GM18502 (cell line): ENCODE results near the gene PRG2.

ENCODE experiments used
- ATAC-seq: cut with Tn5 transposase; IDR thresholded peaks from one replicate; pipeline ENCODE4 v1.9.1; 2021; ENCODE audit warnings: mild to moderate bottlenecking; ENCODE audit not compliant: unreplicated experiment, poor library complexity

The PRG2 gene

DNA sequence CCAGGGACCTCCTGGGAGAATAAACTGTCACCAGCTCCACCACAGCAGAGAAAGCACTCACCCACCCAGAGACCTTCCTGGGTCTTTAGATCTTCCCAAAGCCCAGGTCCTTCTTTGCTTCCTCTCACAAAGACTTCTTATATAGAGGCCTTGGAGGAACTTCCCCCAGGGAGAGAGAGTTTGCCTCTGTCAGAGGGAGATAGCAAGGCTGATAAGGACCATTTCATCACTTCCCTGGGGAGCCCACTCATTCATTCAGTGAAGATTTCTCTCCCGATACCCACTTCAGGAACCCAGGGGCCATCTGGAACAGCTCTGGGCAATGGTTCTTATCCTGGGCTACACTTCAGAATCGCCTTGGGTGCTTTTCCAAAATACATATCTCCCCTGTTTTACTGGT is at the start of gene PRG2:
TSS of gene PRG2 (minus strand) at position 116 of the 400 bp plus-strand sequence. CDS start 706 bp downstream, outside the sequence.
- ATAC-seq: no peak

DNA sequence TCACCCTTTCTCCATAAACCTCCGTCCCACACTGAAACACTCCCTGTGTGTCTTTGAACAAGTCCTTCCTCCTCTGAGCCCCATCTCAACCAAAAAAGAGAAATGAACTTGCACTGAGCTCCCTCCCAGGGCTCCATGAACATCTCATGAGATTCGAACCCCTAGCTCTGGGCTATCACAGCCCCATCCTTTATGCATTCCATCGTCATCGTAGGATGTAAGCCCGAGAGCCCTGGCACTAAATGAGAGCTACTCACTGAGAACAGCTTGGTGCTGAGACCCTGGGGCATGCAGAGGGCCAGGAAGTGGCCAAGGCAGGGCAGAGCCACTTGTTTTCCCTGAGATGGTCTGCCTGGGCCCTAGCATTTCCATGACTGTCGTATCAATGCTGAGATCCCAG is 49.3 kb upstream of the PRG2 start:
- ATAC-seq: no peak

DNA sequence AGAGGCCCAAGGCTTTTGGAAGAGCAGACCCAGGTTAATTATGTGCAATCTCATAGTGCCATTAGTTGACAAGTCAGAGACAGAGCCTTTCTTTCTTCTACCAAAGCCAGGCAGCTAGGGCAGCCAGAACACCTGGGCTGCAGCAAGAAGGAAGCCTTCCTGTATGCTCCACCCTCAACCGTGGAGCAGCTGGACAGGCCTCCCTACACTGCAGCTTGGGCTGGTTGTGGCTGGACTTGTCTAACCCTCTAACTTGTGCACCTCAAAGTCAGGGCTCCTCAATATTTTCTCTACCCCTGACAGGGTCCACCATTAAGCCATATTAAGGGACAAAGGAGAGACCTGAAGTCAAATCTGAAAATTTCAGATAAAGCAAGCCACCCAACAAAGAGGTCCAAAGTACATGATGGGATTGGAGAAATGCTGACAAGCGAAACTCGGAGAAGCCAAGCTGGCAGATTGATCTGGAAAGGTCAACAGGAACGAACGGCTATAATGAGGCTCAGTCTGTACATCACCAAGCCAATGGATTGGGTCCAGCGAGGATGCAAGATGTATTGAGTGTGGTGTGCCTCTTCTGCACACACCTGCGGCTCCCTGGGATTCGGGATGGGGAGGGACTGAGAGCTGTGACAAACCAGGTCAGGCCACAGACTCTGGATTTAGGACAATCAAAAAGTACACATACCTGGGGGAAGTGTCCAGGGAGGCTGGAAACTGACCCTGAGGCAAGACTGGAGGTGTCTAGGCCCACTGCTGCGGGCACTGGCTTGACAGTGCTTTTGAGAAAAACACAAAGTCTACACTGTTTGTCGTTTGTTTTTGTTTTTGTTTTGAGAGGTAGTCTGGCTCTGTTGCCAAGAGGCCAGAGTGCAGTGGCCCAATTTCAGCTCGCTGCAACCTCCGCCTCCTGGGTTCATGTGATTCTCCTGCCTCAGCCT is 48.2 kb upstream of the PRG2 start:
- ATAC-seq: no peak

DNA sequence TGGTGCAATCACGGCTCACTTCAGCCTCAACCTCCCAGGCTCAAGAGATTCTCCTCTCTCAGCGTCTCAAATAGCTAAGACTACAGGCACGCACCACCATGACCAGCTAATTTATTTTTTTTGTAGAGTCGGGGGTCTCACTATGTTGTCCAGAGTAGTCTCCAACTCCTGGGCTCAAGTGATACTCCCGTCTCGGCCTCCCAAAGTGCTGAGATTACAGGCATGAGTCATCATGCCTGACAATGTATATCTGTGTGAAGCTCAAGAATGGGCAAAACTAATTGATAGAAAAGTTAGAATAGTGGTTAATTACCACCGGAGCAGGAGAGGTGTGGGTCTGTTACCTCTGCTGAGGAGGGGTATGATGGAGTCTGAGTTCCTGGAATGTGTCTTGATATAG is 45.6 kb upstream of the PRG2 start:
- ATAC-seq: no peak

DNA sequence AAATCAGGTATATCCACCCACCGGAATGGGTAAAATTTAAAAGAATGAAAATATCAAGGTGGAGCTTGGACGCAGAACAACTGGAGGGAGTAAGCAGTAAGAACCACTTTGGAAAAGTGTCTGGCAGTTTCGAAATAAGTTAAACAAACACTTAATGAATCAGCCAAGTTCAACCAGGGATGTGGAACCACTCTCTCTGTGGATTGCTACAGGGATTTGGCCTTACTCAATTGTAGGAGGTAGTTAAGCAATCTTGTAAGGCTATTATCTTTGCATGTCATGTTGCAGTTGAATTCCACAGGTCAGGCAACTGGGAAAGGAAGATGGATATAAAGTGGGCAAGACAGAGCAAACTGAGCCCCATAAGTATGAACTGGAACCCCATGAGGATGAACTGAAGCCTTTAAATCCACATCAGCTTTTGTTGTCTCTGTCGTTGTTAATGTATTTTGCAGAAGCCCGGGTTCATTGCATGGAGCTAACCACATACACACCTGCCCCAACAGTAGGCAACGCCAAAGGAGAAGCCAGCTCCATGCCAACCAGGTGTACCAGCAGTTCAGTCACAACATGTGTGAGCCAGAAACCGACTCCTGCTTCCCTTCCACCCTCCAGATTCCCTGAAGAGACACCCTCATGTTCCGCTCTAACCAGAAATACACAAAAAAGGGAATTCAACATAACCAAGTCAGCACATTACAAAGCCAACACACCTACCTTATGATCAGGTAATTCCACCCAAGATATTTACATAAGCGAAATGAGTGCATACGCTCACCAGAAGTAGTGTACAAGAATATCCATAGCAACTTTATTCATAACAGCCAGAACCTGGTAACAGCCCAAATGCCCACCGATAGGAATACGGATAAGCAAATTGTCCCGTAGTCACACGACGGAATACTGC is 44.4 kb upstream of the PRG2 start:
- no peak for ATAC-seq

GRCh38 chr11:57432714-57433163 is 42.3 kb upstream of the PRG2 start:
- ATAC-seq: no peak

GRCh38 chr11:57432149-57432561 is 41.7 kb upstream of the PRG2 start:
- ATAC-seq: no peak

- ATAC-seq: no peak
Measured at GRCh38 chr11:57430952-57431351, 40.5 kb upstream of the PRG2 start.

DNA sequence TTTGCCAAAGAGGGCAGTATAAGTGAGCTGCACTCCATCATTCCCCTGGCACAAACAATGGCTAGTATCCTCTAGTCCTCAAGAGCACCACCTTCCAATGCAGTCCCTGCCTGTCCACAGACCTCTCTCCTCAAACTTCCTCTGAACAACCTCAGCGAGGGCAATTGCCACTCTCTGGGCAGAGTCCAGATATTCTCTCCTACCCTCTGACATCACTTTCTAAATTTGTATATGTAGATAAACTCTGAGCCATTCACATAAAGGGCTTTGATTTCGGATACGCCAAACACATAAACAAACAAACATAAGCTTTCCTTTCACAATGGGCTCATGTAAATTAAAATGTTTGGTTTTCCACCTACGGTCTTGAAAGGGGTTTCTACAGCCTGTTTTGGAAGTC is 39.5 kb upstream of the PRG2 start:
- ATAC-seq: no peak

DNA sequence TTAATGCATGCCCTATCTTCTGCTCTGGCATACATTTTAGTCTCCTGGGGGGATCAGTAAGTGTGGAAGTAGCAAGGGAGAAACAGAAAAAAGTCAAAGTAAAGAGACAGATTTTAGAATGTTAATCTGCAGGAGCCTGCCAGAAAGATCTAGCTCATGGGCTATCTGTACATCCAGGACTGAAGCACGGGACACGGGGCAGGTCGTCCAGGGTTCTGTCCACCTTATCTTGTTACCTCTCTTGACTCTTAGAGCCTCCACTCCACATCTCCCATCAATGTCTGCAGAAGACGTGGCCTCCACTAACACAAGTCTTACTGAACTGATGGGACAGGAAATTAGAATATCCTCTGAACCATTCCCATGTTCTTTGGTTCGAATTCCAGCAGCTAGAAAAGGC is 38.2 kb upstream of the PRG2 start:
- no peak for ATAC-seq

DNA sequence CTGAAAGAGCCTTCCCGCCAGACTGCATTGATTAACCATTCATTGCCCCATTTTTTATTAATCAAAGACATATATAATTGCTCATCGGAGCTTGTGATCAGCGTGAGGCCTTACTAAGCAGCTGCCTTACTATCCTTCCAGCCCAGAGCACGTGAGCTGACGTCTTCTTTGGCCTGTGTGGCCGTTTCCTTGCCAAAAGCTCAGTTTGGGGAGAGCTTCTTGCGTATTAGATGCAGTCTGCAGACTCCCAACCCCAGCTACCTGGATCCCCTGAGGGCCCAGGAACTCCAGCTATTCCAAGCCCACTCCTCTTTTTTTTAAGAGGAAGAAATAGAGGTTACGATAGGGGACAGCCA is 37.3 kb upstream of the PRG2 start:
- no peak for ATAC-seq

DNA sequence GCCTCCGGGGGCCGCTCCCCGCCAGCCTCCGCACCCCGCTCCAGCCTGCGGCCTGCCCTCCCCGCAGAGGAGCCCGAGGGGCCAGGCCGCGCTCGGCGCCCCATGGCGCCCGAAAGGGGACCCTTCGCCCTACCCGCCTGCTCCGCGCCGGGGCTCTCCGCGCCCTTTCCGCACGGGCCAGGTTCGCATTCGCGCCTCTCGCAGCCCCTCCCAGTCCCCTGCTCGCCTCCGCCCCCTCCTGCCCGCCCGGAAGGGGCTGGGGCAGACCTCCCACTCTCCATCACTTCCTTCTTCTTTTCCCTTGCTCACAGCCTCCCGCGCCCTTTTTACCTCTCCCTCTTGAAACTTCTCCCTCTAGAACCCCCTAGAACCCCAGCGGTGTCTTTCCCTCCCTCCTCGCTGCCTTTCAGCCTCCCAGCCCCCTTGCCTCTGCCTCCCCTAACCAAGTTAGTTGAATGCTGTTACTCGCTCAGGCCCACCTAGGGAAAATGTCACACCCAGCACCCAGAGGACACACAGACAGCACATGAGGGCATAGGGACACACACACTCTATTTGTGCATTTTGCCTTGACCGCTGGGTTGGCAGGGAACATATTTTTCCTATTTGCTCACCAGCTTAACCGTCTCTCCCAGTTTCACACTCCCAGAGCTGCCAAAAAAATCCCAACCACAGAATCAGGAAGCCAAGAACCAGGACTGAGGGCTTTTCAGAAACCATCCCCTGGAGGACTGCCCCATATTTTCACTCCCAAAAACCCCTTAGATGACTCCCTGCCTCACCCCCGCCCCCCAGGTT is 36.7 kb upstream of the PRG2 start, which contains the start of gene SLC43A3:
TSS of gene SLC43A3 (minus strand) at position 193 of the 798 bp plus-strand sequence. CDS start 949 bp downstream, outside the sequence.
- ATAC-seq: peak; percentile 58

DNA sequence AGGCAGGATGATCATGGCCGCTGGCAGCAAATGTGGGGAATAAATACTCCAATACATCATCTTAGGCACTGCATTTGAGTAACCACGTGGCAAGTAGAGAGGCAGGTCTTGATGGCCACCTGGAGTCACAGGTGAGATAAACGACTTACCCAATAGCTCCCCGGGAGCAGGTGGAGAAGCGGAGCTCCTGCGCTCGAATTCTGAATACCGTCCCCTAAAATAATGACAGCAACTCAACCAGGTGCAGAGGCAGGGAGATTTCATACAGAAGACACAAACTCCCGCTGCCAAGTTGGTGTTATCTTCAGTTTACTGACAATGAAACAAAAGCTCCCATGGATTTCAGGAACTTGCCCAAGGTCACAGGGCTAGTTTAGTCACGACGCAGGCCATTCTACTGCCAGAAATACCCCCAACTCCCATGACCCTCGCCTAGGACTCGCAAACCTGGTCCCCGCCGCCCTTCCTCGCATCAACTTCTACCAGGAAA is 36.0 kb upstream of the PRG2 start:
- ATAC-seq: no peak

DNA sequence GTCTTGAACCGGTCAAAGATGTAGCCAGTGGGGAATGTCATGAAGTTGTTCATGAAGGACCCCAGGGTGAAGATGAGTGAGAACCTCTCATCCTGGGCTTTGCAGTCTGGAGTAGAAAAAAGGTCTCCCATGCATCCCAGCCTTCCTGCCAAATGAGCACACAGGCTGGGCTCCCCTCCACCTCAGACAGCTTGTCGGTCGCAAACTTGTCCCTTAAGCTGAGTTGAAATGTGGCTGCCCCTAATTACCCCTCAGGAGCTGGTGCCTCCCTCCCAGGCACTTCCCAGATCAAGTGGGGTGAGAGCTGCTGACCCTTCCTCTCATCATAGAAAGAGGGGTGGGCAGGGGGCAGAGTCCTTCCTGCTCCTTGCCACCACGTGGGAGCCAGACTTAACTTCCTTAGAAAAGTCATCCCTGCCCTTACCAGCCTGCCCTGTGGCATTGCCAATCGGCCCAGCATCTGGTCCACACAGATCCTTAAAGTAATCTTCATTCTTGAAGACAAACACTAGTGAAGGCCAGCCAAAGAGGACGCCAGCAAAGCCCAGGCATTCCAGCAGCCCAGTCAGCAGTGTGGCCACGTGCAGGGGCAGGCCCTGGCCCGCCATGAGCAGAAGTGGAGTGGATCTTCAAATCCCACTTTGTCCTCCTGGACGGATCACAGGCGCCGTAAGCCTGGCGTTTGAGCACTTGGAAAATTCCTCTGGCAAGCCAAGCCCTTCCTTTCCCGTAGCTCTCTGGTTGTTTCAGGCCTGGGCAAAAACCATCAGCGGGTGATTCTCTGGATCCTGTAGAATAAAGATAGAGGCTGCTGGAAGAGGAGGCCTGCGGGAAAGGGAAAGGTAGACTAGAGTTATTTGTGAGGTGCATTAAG is 35.4 kb upstream of the PRG2 start:
- ATAC-seq: no peak

GRCh38 chr11:57424792-57425564 is 34.5 kb upstream of the PRG2 start:
- ATAC-seq: peak; percentile 93

GRCh38 chr11:57424137-57424791 is 33.8 kb upstream of the PRG2 start:
- ATAC-seq: no peak

- ATAC-seq: no peak
Measured at GRCh38 chr11:57422669-57423068, 32.2 kb upstream of the PRG2 start.

- no peak for ATAC-seq
Measured at GRCh38 chr11:57421805-57422204, 31.4 kb upstream of the PRG2 start.
